Measurements from ENCODE around the gene NSUN5. TPM values are rescaled to one million over a fixed set of nuclear protein-coding genes. Genes with fewer than 3 reads are reported as not detected.
"Not testable (repeated sequence)": the region's sequence is repeated elsewhere in the genome, so short reads cannot be mapped to it uniquely, and the experiment has no call there.

NSUN5 gene
- total RNA-seq, 1 experiment from 2014 or later: 52.9 TPM

- intact Hi-C loops (cut with micrococcal nuclease); POLR2A ChIA-PET; DNase-seq (ENCODE audit: unreplicated experiment); H3K27me3 Mint-ChIP-seq (ENCODE audit: insufficient read depth, unreplicated experiment); H3K9me3 Mint-ChIP-seq (ENCODE audit: unreplicated experiment); H3K27ac Mint-ChIP-seq (ENCODE audit: low read depth, unreplicated experiment); H3K36me3 Mint-ChIP-seq (ENCODE audit: insufficient read depth, unreplicated experiment); BruUV-seq (replicated peaks); CTCF ChIA-PET; H3K4me1 Mint-ChIP-seq (ENCODE audit: insufficient read depth, unreplicated experiment); H3K4me3 Mint-ChIP-seq (ENCODE audit: unreplicated experiment): not testable (repeated sequence)
These were observed 46.2 kb downstream of the NSUN5 start for GRCh38 chr7:73262416-73262815.

Other genes starting within 250 kb of the NSUN5 start
- gene SPDYE9, start 222.8 kb downstream of the NSUN5 start, total RNA-seq (2022): not detected in 2 replicates
- gene TRIM50, start 19.3 kb upstream of the NSUN5 start, total RNA-seq (2022): not detected in 2 replicates
- gene FKBP6, start 19.3 kb upstream of the NSUN5 start, total RNA-seq (2022): not detected in 2 replicates
- not detected in 2 replicates for gene FZD9, start 125.0 kb upstream of the NSUN5 start, total RNA-seq (2022)
- 84.0 and 86.7 TPM in 2 replicates for gene BAZ1B, start 213.5 kb upstream of the NSUN5 start, total RNA-seq (2022)
- 66.5 and 73.3 TPM in 2 replicates for gene BCL7B, start 248.9 kb upstream of the NSUN5 start, total RNA-seq (2022)